Transverse colon (tissue), 4 donors: ENCODE data around the gene RAB3D.

Source experiments
- EP300 ChIP-seq: sonication (generic); formaldehyde crosslinking; IDR thresholded peaks from one replicate; pipeline ENCODE4 v1.6.1; 2017; ENCODE audit warnings: antibody characterized with exemption, low read depth
- POLR2A ChIP-seq: fragments of 450-650 bp; IDR thresholded peaks from one replicate; pipeline ENCODE4 v1.6.1; 2016; ENCODE audit warnings: antibody characterized with exemption, mild to moderate bottlenecking, moderate library complexity
- POLR2AphosphoS5 ChIP-seq, 3 donors: sonication (generic); formaldehyde crosslinking; IDR thresholded peaks; one replicate each; pipeline ENCODE4 v1.6.1; 2016; ENCODE audit warnings: antibody characterized with exemption in 3 of 3
- TF ChIP-seq, protein P1 (sequence below), 5 experiments: fragments of 200-600 bp in 3 of 5; fragments of 450-650 bp in 2 of 5; sonication (generic) in 3 of 5; IDR thresholded peaks; 1 replicate in 2 of 5; 2 replicates in 3 of 5; pipeline ENCODE4 v1.5.1; 2016 to 2017; ENCODE audit warnings: antibody characterized with exemption in 5 of 5, inconsistent platforms in 3 of 5, mild to moderate bottlenecking in 2 of 5, moderate library complexity in 1 of 5

DNA sequence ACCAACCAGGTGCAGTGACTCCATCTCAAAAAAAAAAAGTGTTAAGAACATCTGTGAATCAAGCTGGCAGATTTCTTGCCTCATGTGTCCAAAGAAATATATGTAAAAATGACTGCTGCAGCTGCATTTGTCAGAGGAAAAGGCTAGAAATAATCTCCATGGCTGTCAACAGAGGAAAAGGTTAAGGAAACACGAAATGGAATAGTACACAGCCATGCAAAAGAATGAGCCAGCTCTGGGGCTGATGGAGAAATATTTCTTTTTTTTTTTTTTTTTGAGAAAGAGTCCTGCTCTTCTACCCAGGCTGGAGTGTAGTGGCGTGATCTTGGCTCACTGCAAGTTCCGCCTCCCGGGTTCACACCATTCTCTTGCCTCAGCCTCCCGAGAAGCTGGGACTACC lies 6.6 kb downstream of the RAB3D start:
- TF ChIP-seq, protein P1, sequence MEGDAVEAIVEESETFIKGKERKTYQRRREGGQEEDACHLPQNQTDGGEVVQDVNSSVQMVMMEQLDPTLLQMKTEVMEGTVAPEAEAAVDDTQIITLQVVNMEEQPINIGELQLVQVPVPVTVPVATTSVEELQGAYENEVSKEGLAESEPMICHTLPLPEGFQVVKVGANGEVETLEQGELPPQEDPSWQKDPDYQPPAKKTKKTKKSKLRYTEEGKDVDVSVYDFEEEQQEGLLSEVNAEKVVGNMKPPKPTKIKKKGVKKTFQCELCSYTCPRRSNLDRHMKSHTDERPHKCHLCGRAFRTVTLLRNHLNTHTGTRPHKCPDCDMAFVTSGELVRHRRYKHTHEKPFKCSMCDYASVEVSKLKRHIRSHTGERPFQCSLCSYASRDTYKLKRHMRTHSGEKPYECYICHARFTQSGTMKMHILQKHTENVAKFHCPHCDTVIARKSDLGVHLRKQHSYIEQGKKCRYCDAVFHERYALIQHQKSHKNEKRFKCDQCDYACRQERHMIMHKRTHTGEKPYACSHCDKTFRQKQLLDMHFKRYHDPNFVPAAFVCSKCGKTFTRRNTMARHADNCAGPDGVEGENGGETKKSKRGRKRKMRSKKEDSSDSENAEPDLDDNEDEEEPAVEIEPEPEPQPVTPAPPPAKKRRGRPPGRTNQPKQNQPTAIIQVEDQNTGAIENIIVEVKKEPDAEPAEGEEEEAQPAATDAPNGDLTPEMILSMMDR (IDR thresholded peaks at IDR 0.05) = no peak
- TF ChIP-seq EP300 (no peak), POLR2A (no peak), POLR2AphosphoS5 (IDR thresholded peaks at IDR 0.05) (no peak)
